ENCODE measurements around the gene PIK3CG.

- TF ChIP-seq BCL11A (IDR thresholded peaks at IDR 0.05; ENCODE audit: low read depth, low read length) (no peak), NBN (IDR thresholded peaks at IDR 0.05) (no peak), ATF3 (IDR thresholded peaks at IDR 0.05; ENCODE audit: borderline replicate concordance, extremely low read depth, low read depth, low read length) (no peak), MAX (IDR thresholded peaks at IDR 0.05; ENCODE audit: low read depth, low read length) (no peak), YY1 (IDR thresholded peaks at IDR 0.05; ENCODE audit: low read depth, low read length) (no peak), FOXM1 (IDR thresholded peaks at IDR 0.05; ENCODE audit: low read depth, low read length) (no peak), KDM1A (IDR thresholded peaks at IDR 0.05; ENCODE audit: borderline replicate concordance) (no peak), SMARCA5 (IDR thresholded peaks at IDR 0.05) (no peak), CBX3 (IDR thresholded peaks at IDR 0.05; ENCODE audit: borderline replicate concordance, low read depth) (no peak), JUND (IDR thresholded peaks at IDR 0.05; ENCODE audit: low read depth, low read length) (no peak), RUNX3 (IDR thresholded peaks at IDR 0.05; ENCODE audit: low read length) (no peak), POLR2AphosphoS5 (IDR thresholded peaks at IDR 0.05; ENCODE audit: low read length) (no peak)
These were observed 36.9 kb downstream of the PIK3CG start for GRCh38 chr7:106901828-106902441.
